Neural progenitor cell (in vitro differentiated cells): Measurements from ENCODE around the gene FBXO10.

Experiments
- EZH2 ChIP-seq: fragments of 200-600 bp; sonication (generic); IDR thresholded peaks from 2 replicates; pipeline ENCODE4 v1.6.1; 2017; ENCODE audit warnings: antibody characterized with exemption, mild to moderate bottlenecking, moderate library complexity
- EZH2phosphoT487 ChIP-seq: fragments of 200-600 bp; sonication (generic); IDR thresholded peaks from 2 replicates; pipeline ENCODE4 v1.6.1; 2017; ENCODE audit warnings: antibody characterized with exemption
- TF ChIP-seq, protein P1 (sequence below): fragments of 200-600 bp; sonication (generic); IDR thresholded peaks from 2 replicates; pipeline ENCODE4 v1.5.1; 2017; ENCODE audit warnings: antibody characterized with exemption, mild to moderate bottlenecking

- TF ChIP-seq, protein P1, sequence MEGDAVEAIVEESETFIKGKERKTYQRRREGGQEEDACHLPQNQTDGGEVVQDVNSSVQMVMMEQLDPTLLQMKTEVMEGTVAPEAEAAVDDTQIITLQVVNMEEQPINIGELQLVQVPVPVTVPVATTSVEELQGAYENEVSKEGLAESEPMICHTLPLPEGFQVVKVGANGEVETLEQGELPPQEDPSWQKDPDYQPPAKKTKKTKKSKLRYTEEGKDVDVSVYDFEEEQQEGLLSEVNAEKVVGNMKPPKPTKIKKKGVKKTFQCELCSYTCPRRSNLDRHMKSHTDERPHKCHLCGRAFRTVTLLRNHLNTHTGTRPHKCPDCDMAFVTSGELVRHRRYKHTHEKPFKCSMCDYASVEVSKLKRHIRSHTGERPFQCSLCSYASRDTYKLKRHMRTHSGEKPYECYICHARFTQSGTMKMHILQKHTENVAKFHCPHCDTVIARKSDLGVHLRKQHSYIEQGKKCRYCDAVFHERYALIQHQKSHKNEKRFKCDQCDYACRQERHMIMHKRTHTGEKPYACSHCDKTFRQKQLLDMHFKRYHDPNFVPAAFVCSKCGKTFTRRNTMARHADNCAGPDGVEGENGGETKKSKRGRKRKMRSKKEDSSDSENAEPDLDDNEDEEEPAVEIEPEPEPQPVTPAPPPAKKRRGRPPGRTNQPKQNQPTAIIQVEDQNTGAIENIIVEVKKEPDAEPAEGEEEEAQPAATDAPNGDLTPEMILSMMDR, result no peak
- TF ChIP-seq EZH2 (no peak), EZH2phosphoT487 (no peak)
Observed at GRCh38 chr9:37464006-37464405, 112.2 kb downstream of the FBXO10 start.
